GM21360 (cell line): ENCODE measurements around the gene EFL1.

ENCODE experiments used
- ATAC-seq: cut with Tn5 transposase; IDR thresholded peaks from one replicate; pipeline ENCODE4 v1.9.1; 2021; ENCODE audit warnings: mild to moderate bottlenecking, moderate library complexity; ENCODE audit not compliant: unreplicated experiment

Gene EFL1

DNA sequence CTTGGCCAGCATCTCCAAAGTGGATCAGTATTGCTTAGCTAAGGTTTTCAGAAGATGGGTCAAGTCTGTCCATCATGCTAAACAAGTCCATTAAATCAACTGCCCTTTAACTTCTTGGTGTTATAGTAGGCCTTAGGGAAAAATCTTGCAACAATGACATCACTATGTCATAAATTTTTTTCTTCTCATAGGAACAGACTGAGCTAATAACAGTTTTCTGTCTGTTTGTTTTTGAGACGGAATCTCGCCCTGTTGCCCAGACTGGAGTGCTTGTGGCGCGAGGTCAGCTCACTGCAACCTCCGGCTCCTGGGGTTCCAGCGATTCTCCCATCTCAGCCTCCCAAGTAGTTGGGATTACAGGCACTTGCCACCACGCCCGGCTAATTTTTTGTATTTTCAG lies 94.2 kb downstream of the EFL1 start:
- no peak for ATAC-seq

DNA sequence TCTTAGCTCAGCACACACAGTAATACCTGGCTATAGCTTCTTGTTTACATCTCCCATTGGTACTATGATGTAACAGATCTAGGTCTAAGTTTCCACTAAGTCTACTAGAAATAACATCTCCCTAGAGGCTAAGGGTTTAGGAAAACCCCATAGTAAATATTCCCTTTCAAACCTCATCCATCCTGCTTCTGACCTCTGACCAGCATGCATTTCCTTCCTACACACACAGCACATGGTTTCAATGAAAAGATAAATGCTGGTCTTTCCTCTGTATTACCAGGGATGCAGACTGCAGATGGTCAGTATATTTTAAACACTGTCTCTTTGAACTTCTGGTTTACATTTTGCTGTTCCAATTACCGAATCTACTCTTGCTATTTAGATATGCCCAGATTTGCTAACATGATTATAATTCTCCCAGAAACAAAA lies 96.6 kb downstream of the EFL1 start:
- no peak for ATAC-seq

DNA sequence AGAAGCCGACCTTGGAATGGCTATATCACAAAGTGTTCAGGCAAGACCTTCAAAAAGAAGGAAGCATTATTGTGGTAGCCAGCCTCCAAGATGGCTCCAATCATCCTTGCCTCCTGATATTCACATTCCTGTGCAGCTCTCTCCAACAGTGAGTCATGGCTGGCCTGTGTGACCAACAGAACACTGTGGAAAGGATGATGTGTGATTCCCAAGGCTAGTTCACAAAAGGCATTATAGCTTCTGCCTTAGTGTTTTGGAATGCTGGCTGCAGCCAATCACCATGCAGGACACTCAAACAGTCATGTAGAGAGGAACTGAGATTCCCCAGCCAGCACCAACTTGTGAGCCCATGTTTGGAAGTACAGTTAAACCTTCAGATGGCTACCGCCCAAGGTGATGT lies 102.6 kb downstream of the EFL1 start:
- no peak for ATAC-seq

DNA sequence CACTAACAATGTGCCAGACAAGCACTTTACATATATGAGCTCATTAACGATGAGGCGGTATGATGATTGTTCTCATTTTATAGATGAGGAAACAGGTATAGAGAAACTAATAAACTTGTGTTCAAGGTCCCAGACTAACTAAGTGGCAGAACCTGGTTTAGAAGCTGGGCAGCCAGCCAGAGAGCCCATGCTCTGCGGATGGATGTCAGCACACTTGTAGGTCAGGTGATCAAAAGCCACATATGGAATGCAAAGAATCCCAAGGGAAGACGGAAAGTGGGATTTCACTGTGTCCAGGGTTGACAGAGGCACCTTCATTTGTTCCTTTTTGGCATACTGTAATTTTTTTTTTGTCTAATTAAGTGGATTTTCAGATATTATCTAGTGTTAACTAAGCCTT lies 103.7 kb downstream of the EFL1 start:
- ATAC-seq, result no peak

DNA sequence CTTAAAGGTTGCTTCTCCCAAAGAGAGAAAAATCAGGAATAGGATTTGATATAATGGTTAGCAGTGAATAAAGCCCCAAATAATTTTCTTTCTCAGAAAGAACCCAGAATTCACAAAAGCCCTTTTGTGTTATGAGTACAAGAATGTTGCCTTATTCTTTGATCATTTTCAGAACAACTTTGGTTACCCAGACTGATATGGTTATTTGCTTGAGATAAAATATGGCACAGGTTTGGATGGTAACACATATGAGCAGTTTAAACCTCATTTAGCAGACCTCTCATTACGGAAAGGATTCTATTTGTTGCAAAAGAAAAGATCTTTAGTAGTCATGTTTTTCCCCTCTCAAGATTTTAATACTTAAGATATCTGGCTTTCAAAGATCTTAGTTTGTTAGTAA lies 111.9 kb downstream of the EFL1 start:
- ATAC-seq, result no peak

DNA sequence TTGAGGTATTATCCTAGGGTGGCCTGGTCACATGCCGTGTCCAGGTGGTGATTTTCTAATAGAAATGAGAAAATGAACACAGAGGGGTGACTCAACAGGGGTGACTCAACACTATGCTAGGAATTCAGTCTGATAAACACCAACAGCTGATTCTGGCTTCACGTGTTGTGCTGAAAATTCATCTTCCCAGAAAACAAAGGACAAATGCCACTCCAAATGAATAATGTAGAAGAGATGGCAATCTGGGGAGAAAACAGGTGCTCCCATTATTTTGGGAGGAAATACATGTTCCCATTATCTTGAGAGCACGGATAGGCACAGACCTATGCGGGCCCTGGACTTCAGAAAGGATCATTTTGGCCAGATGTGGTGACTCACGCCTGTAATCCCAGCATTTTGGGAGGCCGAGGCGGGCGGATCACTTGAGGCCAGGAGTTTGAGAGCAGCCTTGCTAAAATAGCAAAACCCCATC lies 115.5 kb downstream of the EFL1 start:
- no peak for ATAC-seq

DNA sequence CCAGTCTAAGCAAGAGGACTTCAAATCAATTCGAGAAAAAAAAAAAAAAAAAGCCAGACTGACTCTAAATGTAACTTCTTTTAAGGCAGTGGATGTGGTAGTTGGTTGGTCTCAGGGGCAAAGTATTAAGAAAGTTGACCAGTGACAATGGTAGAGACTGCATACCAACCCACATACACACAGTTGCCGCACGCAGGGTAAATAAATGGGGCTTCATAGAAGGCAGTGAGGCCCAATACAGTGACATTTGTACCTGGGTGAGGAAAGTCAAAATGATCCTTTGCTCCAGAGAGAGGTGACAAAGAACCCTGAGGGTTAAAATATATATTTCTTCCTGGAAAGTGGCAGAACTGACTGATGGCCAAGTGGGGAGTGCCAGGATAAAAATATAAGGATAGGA lies 116.0 kb downstream of the EFL1 start:
- no peak for ATAC-seq

DNA sequence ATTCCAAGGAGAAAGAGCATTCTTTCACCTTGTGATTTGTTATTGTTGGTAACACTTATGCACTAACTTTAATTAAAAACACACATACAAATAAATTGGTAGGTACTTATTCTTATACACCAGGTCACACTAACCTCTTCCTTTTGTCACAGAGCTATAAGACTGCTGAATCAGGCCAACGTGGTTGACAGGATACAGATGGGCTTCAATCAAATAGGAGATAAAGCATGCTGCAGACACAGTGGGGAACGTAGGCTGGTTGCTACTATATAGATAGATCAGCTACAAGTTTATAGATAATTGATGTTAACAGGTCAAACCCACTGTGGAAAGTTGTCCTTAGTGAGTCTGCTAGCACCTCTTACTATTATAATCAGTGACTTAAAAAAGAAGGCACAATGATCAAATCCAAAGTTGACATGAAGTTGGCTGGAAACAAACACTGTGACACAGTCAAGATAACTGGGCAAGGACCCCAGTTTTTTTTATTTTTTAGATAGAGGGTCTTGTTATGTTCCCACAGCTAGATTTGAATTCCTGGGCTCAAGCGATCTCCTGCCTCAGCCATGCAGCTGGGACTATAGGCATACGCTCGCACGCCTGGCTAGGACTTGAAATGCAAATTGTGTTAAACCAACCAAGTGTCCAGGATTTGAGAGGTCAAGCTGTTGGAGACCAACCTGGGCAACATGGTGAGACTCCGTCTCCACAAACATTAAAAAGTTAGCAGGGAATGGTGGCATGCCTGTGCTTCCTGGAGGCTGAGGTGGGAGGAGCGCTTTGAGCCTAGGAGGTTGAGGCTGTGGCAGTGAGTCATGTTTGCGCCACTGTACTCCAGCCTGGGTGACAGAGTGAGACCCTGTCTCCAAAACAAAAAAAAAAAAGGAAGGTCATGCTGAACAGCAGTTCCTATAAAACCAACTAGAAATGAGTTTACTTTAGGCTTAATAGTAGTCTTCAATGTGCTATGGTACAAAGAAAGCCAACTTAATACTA lies 118.8 kb downstream of the EFL1 start:
- ATAC-seq, result no peak

DNA sequence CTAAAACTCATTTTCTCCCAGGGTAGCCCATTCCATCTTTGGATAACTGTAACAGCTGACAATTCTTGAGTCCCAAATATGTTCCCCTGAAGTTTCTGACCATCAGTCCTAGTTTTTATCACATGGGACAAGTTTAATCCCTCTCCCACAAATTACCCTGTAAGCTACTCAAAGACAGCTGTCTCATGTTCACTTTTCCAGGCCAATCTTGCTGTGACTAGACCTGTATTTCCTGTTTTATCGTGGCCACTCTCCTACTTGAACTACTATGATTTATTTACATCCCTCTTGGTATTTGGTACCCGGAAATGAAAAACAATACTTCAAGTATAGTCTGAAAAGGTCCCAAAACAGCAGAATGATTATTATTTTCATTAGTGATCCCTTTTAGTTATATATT lies 121.6 kb downstream of the EFL1 start:
- ATAC-seq, result no peak

DNA sequence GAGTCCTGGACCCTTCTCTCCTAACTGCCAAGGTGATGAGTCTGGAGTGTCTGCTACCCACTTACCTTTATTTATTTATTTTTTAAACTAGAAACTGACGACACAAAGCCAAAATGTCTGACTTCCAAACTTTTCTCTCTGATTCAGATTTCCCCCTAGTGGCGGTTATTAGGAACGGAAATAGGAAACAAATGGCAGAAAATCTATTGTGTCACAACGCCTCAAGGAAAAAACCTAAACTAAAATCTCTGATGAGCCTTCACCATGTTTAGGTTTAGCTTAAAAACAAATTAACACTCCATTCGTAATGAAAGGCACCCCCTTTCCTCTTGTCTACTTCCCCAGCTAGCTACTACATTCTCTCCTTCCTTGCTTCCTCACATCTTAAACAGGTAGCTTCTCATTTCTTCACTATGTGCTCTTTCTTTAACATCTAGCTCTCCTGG lies 122.7 kb downstream of the EFL1 start:
- no peak for ATAC-seq

DNA sequence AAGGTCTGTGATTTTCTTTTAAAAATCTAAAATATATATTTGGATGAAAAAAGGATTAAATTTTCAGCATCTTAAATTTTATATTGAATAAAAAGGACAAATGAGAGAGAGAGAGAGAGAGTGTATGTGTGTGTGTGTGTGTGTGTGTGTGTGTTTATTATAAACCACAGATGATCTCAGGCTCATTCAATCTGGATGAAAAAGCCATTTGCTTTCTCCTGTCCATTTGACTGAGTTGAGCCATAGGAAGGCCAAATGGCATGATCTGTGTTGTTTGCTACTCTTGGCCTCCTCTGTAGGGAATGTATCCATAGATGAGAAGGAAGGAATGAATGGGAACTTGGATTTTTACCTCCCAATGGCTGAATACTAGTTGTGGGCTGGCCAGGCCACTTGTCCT lies 124.2 kb downstream of the EFL1 start:
- ATAC-seq, result no peak

DNA sequence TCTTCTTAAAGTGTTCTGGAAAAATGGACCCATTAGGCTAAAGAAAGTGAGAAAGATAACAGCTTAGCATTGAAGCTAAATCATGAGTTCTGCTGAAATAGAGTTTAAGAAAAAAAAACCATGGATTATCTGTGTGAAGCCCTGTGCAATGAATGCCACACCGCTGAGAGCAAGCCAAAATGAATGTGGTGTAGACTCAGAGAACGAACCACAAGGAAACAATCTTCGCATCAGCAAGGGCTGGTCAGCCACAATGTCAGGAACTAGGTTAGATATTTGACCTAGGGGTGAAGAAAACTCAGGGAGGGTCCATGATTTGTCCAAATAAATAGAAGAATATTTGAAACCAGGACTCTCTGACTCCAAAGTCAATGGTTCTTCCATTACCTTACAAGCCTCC lies 125.3 kb downstream of the EFL1 start:
- ATAC-seq, result no peak

DNA sequence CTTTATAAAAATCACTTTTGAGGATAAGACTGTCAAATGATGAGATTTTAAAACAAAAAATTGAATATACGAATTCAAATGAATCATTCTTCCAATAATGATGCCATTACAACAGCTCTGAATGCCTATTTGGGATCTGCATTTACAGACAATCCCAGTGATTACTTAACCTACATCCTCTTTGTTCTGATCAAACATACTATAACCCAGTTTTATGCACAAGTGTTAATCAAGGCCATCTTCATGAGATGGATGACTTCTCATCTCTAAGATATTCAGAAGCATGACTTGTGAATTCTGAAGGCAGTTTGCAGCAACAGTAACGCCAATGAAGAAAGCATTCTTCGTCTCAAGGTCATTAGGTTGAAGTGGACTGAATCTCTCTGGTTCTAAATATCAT lies 126.4 kb downstream of the EFL1 start:
- ATAC-seq, result no peak

DNA sequence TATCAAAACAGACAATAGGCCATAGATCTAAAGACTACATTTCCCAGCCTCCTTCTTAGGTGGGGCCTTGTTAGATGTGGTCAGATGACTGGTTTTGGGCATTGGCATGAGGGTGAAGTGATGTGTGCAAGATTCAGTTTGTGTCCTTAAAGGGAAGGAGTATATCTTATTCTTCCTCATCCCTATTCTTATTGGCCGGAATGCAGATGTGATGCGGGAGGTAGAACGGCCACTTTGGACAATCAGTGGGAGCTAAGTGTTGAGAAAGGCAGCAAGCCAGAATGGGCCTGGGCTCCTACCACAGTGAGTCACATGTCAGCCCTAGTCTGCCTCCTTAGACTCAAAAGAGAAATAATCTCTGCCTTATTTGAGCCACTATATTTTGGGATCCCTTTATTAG lies 126.9 kb downstream of the EFL1 start:
- no peak for ATAC-seq

DNA sequence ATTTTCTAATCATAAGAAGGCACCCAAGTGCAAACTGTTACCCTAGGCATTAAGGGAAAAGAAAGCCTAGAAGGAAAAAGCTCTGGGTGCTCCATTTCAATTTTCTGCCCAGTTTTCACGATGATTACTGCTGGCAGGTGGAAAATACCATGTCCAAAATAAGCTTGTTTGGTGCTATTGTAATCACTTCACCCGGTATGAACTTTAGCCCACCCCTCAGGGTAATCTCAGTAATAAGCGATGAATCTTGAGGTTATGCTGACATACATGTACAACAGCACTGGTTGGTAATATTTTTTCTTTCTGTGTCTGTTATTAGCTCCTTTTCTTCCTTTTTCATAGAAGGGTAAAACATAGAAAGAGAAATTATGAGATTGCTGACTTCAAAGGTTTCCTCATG lies 128.1 kb downstream of the EFL1 start:
- ATAC-seq, result no peak

DNA sequence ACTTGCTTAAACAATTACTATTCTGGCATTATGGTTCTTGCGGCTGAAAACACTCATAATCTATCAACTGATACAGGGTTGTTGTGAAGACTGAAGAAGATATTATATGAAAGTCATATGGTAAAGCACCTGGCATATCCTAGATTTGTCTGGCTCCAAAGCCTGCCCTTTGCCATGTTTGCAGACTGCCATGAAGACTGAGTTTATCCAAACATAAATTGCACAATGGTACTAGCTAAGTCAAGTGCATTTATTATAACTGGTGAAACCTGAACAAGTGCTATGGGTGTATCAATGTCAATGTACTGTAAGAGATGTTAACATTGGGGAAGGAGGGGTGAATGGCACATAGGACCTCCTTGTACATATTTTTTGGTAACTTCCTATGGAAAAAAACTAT lies 129.3 kb downstream of the EFL1 start:
- ATAC-seq, result no peak

DNA sequence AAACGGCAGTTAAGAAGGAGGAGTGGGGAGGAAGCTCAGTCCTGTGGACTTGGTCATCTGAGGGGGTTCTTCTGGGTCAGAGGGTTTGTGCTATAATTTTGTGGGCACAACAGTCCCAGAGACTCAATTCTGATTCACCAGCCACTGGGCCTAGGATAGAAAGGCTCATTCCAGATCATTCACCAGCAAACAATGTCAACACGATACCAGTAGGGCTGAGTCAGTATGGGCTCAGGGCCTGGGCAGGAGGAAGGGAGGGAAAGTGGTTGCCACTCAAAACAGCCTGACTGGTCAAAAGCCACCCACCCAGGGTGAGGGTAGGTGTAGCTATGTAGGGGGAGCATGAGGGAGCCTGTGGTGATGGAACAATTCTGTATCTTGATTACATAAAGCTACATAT lies 129.8 kb downstream of the EFL1 start:
- no peak for ATAC-seq

DNA sequence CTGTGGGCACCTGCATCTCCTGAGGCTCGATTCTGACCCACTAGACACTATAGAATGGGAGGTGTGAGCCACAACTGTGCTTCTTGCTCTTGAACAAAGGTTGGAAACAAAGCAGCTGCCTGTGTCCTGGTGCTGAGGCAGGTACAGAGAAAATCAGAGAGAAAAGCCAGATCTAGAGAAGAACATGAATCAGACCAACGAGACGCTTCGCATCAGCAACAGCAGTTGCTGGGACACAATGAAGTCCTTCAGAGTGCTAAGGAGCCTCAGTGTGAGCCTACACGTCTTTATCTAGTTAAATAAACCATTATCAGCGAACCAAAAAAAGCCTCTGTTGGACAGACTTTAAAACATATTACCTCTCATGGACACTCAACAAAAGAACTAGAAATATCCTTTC lies 130.4 kb downstream of the EFL1 start:
- ATAC-seq, result no peak

DNA sequence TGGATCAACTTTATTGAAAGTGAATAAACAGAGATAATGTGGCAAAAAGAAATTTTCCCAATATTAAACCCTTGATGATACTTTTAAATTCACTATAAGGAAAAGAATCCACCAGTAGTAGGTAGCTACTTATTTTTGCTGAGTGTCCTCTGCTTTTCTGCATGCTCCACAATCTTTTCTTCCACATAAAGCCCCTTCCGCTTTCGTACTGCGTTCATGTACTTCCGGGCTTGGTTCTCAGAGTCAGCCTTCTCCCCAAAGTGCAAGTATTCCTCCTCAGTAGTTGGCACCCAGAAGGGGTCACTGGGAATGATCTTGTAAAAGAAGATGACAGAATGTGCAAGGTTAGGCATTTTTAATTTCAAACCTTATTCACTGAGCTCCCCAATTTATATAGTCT lies 132.3 kb downstream of the EFL1 start:
- ATAC-seq, result no peak

DNA sequence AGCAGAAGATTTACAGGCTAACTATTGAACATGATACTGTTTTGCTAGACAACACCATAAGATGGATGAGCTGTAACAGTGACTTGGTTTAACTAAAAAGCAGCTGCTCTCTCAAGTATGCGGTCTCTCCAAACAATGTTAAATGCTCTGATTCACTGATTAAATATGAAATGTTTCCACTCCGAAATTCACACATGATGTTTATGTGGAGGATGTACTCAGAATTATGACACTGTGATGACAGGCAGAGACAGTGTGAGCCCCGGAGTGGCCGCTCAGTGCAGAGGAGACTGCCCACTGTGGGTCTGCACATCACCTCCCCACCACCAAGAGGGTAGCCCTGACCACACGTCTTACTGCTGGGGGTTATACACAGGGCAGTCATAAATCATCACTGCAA lies 132.8 kb downstream of the EFL1 start:
- no peak for ATAC-seq

DNA sequence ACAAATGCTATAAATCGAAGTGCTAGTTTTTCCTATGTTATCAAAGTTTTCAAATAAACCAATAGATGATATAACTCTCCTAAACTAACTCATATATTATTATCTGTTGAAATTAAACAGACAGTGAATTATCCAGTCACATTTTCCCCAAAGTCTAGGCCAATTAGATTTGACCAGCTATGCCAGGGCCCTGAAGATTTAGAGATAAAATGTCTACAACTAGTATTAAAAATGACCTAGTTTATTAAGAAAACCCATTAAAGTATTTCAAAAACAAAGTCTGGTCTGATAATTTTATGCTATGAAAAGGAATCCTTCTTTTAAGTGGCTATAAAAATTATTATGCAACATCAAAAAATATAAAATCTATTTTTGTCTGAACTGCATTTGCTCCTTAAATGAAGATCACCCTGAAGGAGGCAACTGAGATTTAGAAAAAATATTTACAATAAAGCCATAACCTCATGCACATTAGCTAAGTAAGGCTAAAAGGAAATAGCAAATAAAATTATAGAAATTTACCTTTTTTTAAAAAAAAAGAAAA lies 133.3 kb downstream of the EFL1 start:
- no peak for ATAC-seq

DNA sequence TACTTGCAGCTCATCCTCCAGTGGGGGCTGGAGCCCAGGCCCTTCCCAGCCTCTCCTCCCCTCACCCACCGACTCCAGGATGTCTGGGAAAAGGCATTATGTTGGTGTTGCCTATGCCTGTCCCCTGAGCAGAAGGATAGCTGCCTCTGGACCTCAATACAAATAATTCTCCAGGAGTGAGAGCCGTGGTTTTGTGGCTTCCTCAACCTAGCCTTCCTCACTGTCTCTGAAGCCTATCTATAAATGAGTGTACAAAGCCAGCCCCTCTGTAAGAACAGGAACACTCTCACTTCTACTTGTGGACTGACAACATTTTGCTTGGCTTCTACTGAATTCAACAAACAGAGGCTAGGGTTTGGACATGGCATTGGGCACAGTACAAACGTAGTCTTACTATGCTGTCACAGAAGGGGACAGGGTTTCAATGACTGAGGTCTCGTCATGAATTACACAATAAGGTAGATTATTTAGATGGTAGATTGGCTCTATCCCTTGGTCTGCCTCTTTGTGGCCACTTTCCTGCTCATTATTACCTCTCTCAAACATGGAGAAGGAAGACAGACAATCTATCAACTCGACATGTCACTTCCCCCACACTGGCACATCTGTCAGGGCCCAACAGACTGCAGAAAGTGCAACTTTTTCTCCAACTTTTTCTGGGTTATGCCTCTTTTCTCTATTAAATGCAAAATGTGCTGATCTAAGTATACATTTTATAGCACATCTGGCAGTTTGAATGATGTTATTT lies 134.0 kb downstream of the EFL1 start:
- peak; percentile 73 for ATAC-seq
